ENCODE results near the gene GMNC.

GMNC gene

DNA sequence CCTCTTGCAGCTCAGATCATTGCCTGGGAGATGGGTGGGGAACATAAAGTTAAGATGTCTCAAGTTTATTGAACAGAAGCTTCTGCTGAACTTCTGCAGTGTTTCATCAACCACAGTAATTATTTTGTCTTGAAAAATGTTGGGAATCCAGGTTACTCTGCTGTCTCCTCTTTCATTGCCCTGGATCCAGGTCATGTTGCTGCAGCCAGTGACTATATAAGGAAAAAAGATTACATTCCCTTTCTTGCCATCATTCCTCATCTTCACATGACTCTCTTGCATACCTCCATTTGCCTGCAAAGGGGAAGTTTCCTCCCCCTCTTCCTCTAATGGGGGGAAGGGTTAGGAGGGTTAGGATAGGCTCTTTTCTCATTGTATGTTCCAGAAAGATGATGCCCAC, 15.1 kb downstream of the GMNC start:
- no peak for DNase-seq

DNA sequence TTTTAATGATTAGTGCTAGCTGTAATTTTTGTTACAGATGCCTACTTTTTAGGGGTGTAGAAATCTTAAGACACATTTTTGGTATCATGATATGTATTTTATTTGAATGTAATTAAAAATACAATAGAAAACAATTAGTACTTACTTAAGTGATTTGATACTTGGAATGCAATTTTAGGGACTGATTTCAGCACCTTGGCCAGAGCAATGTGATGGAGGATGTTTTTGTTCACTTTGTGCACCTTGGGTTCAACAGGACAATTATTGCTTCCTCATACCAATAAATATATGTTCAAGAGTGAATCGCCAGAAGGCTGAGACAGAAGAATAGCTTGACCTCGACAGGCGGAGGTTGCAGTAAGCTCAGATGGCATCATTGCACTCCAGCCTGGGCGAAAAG, 22.3 kb downstream of the GMNC start:
- no peak for DNase-seq

DNA sequence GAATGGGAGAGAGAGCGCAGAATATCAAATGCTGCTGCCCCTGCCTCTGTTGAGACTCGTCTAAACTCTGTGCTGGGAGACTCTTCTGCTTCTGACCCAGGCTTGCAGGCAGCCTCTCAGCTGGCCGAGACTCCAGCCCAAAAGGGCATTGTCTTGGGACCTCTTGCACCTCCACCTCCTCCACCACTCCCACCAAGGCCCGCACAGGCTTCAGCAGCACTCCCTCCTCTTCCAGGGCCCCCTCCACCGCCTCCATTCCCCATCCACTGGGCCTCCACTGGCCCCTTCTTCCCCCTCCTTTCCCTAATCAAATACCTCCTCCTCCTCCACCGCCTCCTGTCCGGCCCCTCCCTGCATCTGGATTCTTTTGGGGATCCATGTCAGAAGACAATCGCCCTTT, 31.3 kb downstream of the GMNC start:
- DNase-seq: no peak

DNA sequence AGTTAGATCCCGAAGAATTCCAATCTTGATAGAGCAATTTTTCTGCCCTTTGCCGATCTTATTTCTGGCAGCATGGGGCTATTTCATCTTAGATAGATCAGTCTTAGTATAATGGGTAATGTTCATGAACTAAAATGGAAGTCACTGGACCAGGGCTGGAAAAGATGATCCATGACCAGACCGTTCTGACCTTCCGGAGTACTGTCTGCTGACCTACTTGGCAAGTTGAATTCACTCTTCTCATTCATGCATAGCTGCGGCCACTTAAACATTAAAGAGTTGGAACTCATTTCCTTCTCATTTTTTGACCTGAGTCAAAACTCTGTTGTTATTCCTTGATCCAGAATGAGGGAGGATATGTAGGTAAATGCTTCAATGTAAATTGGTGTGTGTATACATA, 32.5 kb downstream of the GMNC start:
- no peak for DNase-seq

DNA sequence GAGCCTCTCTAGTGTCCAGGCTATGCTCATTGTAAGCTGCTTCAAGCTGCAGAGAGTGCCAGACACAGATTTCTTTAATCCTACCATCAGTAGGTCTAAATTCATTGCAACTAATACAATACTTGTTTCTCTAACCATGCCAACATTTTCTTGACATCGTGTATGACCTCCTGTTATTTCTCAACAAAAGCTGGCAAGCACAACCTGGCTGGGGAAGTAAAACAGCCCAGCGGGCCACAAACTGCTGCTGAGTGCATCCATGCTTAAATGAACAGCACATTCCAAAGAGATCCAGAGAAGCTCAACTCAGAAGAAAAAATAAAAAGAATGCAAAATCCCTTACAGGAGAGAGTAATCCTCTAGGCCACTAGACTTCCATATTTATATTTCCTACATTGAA, 36.5 kb downstream of the GMNC start:
- no peak for DNase-seq

DNA sequence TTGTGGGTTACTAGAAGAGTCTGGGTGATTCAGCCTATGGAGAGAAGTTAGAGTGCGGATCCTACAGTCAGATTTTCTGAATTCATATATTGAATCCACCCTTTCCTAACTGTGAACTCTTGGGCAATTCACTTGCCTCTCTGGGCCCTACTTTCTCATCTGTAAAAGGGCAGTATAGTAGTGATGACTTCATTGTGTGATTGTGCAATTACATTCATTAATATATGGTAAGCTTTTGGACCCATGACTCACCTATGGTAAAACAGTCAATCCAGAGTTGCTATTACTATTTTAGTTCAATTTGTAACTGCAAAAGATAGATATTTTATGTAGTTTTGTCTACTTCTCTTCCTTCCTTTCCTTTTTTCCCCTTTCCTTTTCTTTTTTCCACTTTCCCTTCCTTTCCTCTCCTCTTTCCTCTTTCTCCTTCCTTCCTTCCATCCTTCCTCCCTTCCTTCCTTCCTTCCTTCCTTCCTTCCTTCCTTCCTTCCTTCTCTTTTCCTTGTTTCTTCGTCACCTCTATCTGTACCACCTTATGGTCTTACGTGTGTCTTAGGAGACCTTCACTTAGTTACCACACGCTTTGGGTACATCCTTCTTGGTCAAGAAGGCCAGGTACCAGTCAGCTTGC, 37.0 kb downstream of the GMNC start:
- DNase-seq: no peak

DNA sequence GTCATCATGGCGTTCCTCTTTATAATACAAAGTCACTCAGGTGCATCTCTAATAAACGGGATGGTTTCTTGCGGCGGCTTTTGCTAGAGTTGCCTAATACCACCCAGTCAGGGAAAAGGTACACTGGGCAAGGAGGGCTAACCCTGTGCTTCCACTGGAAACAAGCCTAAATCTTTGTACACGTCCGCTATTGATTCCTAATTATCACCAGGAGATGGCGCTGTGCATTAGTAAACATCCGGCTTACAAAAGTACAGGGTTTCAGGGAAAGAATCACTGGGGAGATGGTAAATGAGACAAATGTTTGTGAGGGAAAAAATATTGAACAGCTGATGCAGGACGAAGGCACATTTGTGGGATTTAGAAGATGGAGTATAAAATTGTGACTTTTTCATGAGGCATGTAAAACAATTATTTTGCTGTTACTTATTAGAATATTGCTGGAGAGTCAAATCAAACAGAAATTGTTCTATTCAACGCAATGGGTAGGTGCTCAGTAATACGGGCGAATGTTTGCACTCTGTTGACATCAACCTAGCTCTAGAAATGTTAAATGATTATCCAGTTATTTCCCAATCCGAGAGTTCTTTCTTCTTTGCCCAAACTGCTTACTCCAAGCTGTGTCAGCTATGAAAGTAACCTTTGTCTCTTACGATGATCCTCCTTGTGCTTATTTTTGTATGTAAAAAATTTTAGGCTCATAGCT, 50.6 kb downstream of the GMNC start:
- DNase-seq: no peak

DNA sequence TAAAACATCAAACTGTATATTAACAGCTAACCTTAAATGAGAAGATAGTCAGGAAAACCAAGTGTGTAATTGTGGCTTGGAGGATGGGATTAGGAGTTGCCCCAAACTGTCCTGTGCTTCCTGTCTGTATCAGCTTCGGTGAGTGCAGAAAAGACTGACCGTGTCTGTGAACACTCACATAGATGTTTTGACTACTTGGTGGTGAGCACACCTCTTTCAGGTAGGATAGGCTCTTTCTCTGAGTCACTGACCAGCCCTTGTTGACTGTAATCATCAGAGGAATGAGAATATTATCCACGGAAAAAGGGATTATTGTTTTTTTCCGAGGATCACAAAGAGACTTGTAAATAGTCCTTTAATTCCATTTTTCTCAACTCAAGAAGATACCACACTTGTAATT, 51.5 kb downstream of the GMNC start:
- no peak for DNase-seq

DNA sequence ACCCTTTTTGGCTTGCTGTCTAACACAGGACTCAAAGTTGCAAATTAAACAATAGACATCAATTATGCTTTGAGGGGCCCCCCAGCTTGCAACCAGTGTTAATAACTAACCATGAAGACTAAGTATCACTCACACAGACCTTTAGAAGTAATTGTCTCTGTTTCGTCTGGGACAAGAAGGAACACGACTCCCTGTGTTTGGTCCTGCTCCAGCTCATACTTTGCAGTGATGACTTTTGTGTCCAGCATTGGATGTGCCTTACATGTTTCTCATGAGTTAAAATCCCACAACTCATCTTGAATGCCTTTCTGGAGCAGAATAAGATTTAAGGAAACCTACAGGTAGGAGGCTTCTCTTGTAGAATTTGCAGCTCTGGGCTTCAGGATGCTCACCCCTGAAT, 53.1 kb downstream of the GMNC start:
- no peak for DNase-seq

DNA sequence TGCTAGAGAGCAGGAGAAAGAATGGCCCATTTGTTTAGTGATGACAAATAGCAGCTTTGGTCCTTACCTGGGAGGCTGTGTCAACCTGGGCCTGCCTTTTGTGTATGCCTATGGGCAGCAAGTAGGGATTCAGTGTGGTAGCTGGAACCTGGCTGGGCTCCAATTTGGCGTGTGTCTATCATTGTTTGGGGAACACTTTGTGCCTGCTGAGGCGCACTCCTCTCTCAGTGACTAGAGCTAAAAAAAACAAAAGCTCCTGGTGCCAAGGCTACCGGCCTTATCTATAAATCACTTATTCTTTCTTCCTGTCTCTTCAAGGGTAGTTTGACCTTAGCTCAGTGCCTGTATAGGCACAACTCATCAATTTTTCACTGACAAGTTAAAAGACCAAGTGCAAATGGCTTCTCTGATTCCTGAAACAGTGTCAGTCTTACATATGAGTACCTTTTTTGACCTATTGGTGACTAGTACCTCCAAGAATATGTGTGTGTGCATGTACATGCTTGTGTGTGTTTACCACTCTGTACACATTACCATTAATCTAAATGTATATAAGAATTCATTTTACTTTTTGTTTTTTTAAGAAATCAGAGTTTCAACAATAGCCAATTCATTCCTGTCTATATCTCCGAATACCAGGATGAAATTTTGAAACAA, 54.6 kb downstream of the GMNC start:
- DNase-seq: no peak
